CD14-positive monocyte (primary cell): ENCODE measurements around the gene NADK2. TPM values are rescaled to one million over a fixed set of nuclear protein-coding genes. Genes with fewer than 3 reads are reported as not detected.

ENCODE experiments used
- DNase-seq, 3 donors: peaks; one replicate each; pipeline ENCODE4 v3.0.0-alpha.2; 2011 to 2022
- H2AFZ ChIP-seq: 2 replicates; pipeline ENCODE4 v1.6.0; 2012; ENCODE audit warnings: mild to moderate bottlenecking, low read depth, low read length, inconsistent platforms; ENCODE audit not compliant: insufficient read depth, poor library complexity, severe bottlenecking
- H3K27ac ChIP-seq, 2 donors: 1 replicate in 1 of 2; 2 replicates in 1 of 2; pipeline ENCODE4 v1.5.1; 2012 to 2013; ENCODE audit warnings: low read length in 2 of 2, control low read depth in 1 of 2, inconsistent platforms in 1 of 2, low read depth in 1 of 2, mild to moderate bottlenecking in 1 of 2
- H3K27me3 ChIP-seq, 2 donors: one replicate each; pipeline versions ENCODE4 v1.6.0 to v1.6.1; 2011 to 2013; ENCODE audit warnings: low read length in 2 of 2; ENCODE audit not compliant: control insufficient read depth in 2 of 2, insufficient read depth in 2 of 2
- H3K36me3 ChIP-seq, 2 donors: replicated peaks in 1 of 2; 1 replicate in 1 of 2; 2 replicates in 1 of 2; pipeline versions ENCODE4 v1.5.1 to v1.6.1; 2012 to 2013; ENCODE audit warnings: low read length in 2 of 2, control low read depth in 1 of 2, inconsistent platforms in 1 of 2, mild to moderate bottlenecking in 1 of 2; ENCODE audit not compliant: insufficient read depth in 2 of 2, control insufficient read depth in 1 of 2
- H3K4me1 ChIP-seq, 2 donors: 1 replicate in 1 of 2; 2 replicates in 1 of 2; pipeline versions ENCODE4 v1.5.1 to v1.6.1; 2012 to 2013; ENCODE audit warnings: low read length in 2 of 2, control low read depth in 1 of 2, inconsistent platforms in 1 of 2, mild to moderate bottlenecking in 1 of 2, moderate library complexity in 1 of 2; ENCODE audit not compliant: insufficient read depth in 2 of 2, control insufficient read depth in 1 of 2
- H3K4me2 ChIP-seq: replicated peaks from 2 replicates; pipeline ENCODE3; 2012; ENCODE audit warnings: low read length, moderate library complexity, mild to moderate bottlenecking; ENCODE audit not compliant: poor library complexity, severe bottlenecking; ENCODE audit errors: extremely low read depth
- H3K4me3 ChIP-seq, 3 experiments: fragments of 200-600 bp in 1 of 3; sonication (generic) in 1 of 3; replicated peaks in 1 of 3; 1 replicate in 2 of 3; 2 replicates in 1 of 3; pipeline ENCODE4 v1.5.1; 2011 to 2013; ENCODE audit warnings: low read length in 3 of 3, mild to moderate bottlenecking in 3 of 3, control low read depth in 2 of 3, low read depth in 2 of 3, inconsistent platforms in 1 of 3, moderate library complexity in 1 of 3
- H3K79me2 ChIP-seq: 2 replicates; pipeline ENCODE4 v1.6.0; 2012; ENCODE audit warnings: mild to moderate bottlenecking, control low read depth, inconsistent platforms, low read length, moderate library complexity; ENCODE audit not compliant: insufficient read depth
- H3K9ac ChIP-seq: 2 replicates; pipeline ENCODE4 v1.6.0; 2017; ENCODE audit warnings: low read length, mild to moderate bottlenecking; ENCODE audit not compliant: insufficient read depth, poor library complexity, severe bottlenecking
- H3K9me3 ChIP-seq, 2 donors: replicated peaks in 1 of 2; 1 replicate in 1 of 2; 2 replicates in 1 of 2; pipeline versions ENCODE4 v1.5.1 to v1.6.1; 2012 to 2013; ENCODE audit warnings: low read length in 2 of 2, control low read depth in 1 of 2; ENCODE audit not compliant: control insufficient read depth in 1 of 2, insufficient read depth in 1 of 2
- H4K20me1 ChIP-seq: 2 replicates; pipeline ENCODE4 v1.6.0; 2012; ENCODE audit warnings: mild to moderate bottlenecking, low read length, control low read depth, moderate library complexity; ENCODE audit not compliant: insufficient read depth
- H3K27ac Mint-ChIP-seq, 7 donors: one replicate each; pipeline ENCODE4 v1.8.0; 2020; ENCODE audit warnings: mild to moderate bottlenecking in 7 of 7, mixed read lengths in 7 of 7, moderate library complexity in 6 of 7, inconsistent platforms in 2 of 7
- H3K27me3 Mint-ChIP-seq, 3 donors: one replicate each; pipeline ENCODE4 v1.8.0; 2021 to 2022; ENCODE audit warnings: low read depth in 3 of 3, mild to moderate bottlenecking in 3 of 3, mixed read lengths in 3 of 3, moderate library complexity in 3 of 3, inconsistent platforms in 1 of 3
- H3K36me3 Mint-ChIP-seq, 2 donors: one replicate each; pipeline ENCODE4 v1.8.0; 2020; ENCODE audit warnings: mixed read lengths in 2 of 2, inconsistent platforms in 1 of 2, mild to moderate bottlenecking in 1 of 2
- H3K4me1 Mint-ChIP-seq: one replicate; pipeline ENCODE4 v1.8.0; 2020; ENCODE audit warnings: mild to moderate bottlenecking, mixed read lengths
- H3K4me3 Mint-ChIP-seq, 2 donors: one replicate each; pipeline ENCODE4 v1.8.0; 2020; ENCODE audit warnings: mild to moderate bottlenecking in 2 of 2, mixed read lengths in 2 of 2, moderate library complexity in 1 of 2
- H3K9me3 Mint-ChIP-seq, 7 donors: one replicate each; pipeline ENCODE4 v1.8.0; 2020 to 2022; ENCODE audit warnings: mixed read lengths in 7 of 7, mild to moderate bottlenecking in 6 of 7, moderate library complexity in 6 of 7, inconsistent platforms in 2 of 7
- CTCF ChIP-seq: fragments of 200-600 bp; IDR thresholded peaks from one replicate; pipeline ENCODE4 v1.8.0; 2022; ENCODE audit warnings: antibody characterized with exemption, mild to moderate bottlenecking
- WGBS: methylation state at CpG from one replicate; pipeline ENCODE4 v1.1.5; 2013; ENCODE audit warnings: missing lambda C conversion rate; ENCODE audit not compliant: insufficient coverage; 5-methylcytosine and 5-hydroxymethylcytosine counted together
- intact Hi-C, 2 donors: fragments of 100-400 bp; cut with micrococcal nuclease; formaldehyde crosslinking; loops; one replicate each; pipeline versions ENCODE4 v1.15.0 to v1.15.1; 2023
- polyA plus RNA-seq, 3 donors: library from polyadenylated mRNA; depleted of rRNA in 1 of 3; unstranded in 2 of 3; stranded (reverse) in 1 of 3; fragments of 300-500 nt in 2 of 3; fragments of >200 nt in 1 of 3; fragmentation: Illumina TruSeq in 2 of 3; gene quantifications; 1 replicate in 2 of 3; 2 replicates in 1 of 3; pipeline ENCODE4 v1.2.3, GENCODE V29; 2012 to 2021

The NADK2 gene
- polyA plus RNA-seq, 3 donors, result 2.6 to 5.9 (median 3.3) TPM

GRCh38 chr5:36164461-36164860 lies 77.3 kb downstream of the NADK2 start:
- no CpG with 5 or more reads among the region's 4 CpGs for WGBS
- peaks cover 75 to 85% of the 10 kb centered on the region in 2 donors for H3K36me3 Mint-ChIP-seq
- H3K27ac Mint-ChIP-seq, result no peak overlapping the region
- Histone ChIP-seq H3K4me3 (no peak overlapping the region), H4K20me1 (no peaks in the 10 kb centered on the region), H3K4me1 (no peaks in the 10 kb centered on the region), H3K27ac (no peak overlapping the region), H3K79me2 (peaks cover 50% of the 10 kb centered on the region), H3K36me3 (peaks cover 75 to 100% of the 10 kb centered on the region in 2 donors), H2AFZ (no peak overlapping the region), H3K27me3 (no peaks in the 10 kb centered on the region), H3K9ac (no peak overlapping the region), H3K9me3 (no peaks in the 10 kb centered on the region), H3K4me2 (no peak overlapping the region)
- H3K27me3 Mint-ChIP-seq, result peaks cover 0 to 2% (median 0%) of the 10 kb centered on the region in 3 donors
- intact Hi-C loops, result no loop called here
- no peaks in the 10 kb centered on the region for H3K4me1 Mint-ChIP-seq
- no peak overlapping the region for H3K4me3 Mint-ChIP-seq
- DNase-seq, result no peak
- no peak for TF ChIP-seq CTCF
- H3K9me3 Mint-ChIP-seq, result peaks cover 0 to 6% (median 0%) of the 10 kb centered on the region in 7 donors

GRCh38 chr5:36162810-36163486 lies 78.8 kb downstream of the NADK2 start:
- H3K27ac ChIP-seq, result no peak overlapping the region
- Mint-ChIP-seq H3K9me3 (peaks cover 0 to 6% (median 0%) of the 10 kb centered on the region in 7 donors), H3K4me1 (peaks cover 8% of the 10 kb centered on the region), H3K36me3 (peaks cover 74 to 84% of the 10 kb centered on the region in 2 donors), H3K27ac (no peak overlapping the region), H3K4me3 (no peak overlapping the region), H3K27me3 (peaks cover 0 to 2% (median 0%) of the 10 kb centered on the region in 3 donors)
- H3K9ac ChIP-seq, result no peak overlapping the region
- H3K4me2 ChIP-seq, result no peak overlapping the region
- no peaks in the 10 kb centered on the region for H4K20me1 ChIP-seq
- DNase-seq, result no peak
- H3K79me2 ChIP-seq, result peaks cover 65% of the 10 kb centered on the region
- no peaks in the 10 kb centered on the region for H3K27me3 ChIP-seq
- no peak for TF ChIP-seq CTCF
- H3K4me3 ChIP-seq, result no peak overlapping the region
- H3K4me1 ChIP-seq, result peaks cover 2 to 4% of the 10 kb centered on the region in 2 donors
- H2AFZ ChIP-seq, result no peak overlapping the region
- 100% methylated on average over 2 of the region's 9 CpGs for WGBS
- peaks cover 69 to 96% of the 10 kb centered on the region in 2 donors for H3K36me3 ChIP-seq
- intact Hi-C loops, result no loop called here
- no peaks in the 10 kb centered on the region for H3K9me3 ChIP-seq
